ENCODE measurements around the gene CCDC183.
"Not testable (repeated sequence)": the region's sequence is repeated elsewhere in the genome, so short reads cannot be mapped to it uniquely, and the experiment has no call there.

The CCDC183 gene

GRCh38 chr9:136792321-136793085 lies 3.6 kb upstream of the CCDC183 start:
- no peak for TF ChIP-seq CTCF (IDR thresholded peaks at IDR 0.05; ENCODE audit: insufficient read depth, missing control alignments)
- FAIRE-seq = no peak
- DNase-seq (ENCODE audit: insufficient read length, low spot score) = no peak

DNA sequence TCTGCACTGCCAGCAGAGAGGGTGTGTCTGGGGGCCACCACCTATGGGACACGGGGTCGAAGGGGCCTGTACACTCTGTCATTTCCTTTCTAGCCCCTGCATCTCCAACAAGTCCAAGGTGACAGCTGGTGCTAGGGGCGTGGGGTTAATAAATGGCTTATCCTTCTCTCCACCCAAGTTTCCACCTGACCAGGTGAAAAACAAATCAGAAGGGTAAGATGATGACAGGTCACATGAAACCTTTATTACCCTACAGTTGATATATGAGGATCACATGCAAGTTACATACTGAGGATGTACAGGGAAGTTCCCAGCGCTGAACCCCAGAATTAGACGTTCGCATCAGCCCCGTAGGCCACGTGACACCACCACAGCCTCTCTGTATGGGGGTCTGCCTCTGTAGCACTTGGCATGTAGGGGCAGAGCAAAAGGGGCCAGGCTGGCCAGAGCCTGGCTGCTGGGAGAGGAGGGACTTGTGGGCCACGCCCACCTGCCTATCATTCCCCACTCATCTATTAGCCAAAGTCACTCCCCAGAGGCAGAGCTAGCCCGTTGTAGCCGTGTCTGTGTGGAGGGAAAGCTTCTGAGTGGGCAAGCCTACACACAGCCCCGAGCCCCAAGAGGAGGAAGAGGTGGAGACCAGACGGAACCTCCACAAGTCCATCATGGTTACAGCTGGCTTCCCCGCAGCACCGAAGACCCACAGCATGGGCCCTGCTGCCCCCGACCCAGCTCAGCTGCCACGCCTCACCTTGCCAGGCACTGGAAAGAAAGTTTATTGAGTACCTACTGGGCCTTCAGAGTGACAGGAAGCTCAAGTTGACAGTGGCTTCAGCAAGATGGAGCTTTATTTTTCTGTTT lies 2.8 kb upstream of the CCDC183 start:
- DNase-seq (ENCODE audit: insufficient read length, low spot score) (no peak), FAIRE-seq (no peak)
- TF ChIP-seq CTCF (IDR thresholded peaks at IDR 0.05; ENCODE audit: insufficient read depth, missing control alignments) = no peak

DNA sequence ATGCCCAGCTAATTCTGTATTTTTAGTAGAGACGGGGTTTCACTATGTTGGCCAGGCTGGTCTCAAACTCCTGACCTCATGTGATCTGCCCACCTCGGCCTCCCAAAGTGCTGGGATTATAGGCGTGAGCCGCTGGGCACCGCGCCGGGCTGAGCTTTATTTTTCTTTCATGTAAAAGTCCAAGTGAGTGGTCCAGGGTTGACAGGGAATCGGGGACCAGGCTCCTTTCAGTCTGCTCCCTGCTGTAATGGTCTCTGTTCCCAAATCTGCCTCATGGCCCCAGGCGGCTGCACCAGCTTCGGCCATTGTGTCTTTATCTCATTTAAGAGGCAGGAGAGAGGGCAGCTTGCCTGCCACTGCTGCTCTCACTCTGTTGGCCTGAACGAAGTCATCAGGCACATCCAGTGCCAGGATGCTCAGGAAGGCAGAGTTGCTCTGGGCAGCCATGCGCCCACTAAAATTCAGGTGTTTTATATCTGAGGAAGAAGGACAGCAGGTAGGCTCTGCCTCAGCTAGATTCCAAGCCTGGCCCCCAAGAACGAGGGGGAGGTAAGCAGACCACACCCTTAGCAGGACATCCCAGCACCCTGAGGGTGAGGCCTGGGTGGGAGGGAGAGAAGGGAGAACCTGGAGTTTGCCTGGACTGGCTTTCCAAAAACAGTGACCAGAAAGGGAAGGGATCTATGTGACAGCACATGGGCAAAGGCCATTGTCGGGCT lies 1.7 kb upstream of the CCDC183 start:
- DNase-seq (ENCODE audit: insufficient read length, low spot score) (no peak), FAIRE-seq (no peak)
- TF ChIP-seq CTCF (IDR thresholded peaks at IDR 0.05; ENCODE audit: insufficient read depth, missing control alignments) = no peak

DNA sequence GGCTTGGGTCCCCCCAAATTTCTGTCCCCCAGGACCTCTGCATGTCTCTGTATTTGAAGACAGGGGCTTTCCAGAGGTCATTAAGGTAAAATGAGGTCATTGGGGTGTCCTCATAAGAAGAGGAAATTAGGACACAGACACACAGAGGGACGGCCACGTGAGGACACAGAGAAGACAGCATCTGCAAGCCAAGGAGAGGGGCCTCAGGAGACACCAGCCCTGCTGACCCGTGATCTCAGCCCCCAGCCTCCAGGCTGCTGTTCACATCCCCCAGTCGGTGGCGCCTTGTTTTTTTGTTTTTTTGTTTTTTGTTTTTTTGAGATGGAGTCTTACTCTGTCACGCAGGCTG lies 1.2 kb upstream of the CCDC183 start:
- TF ChIP-seq CTCF (IDR thresholded peaks at IDR 0.05; ENCODE audit: insufficient read depth, missing control alignments) = no peak
- no peak for FAIRE-seq
- no peak for DNase-seq (ENCODE audit: insufficient read length, low spot score)

- FAIRE-seq; DNase-seq (ENCODE audit: insufficient read length, low spot score): not testable (repeated sequence)
Observed at GRCh38 chr9:136796775-136797347, 723 bp downstream of the CCDC183 start.

DNA sequence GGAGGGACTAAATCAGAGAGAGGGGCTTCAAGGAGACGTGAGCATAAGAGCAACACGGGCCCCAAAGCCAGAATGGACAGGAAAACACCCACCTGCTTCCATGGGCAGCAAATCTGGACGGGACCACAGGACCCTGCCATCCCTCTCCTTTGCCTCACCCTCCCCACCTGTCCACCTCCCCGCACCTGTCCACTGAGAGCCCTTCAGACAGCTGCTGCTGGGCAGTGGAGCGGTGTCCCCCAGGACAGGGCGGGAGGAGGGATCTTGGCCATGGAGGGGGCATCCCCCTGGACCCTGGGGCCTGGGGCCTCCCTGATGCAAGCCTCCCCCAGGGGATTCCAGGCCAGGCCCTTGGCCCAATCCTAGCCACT lies 2.6 kb downstream of the CCDC183 start:
- DNase-seq (ENCODE audit: insufficient read length, low spot score) = no peak
- no peak for FAIRE-seq
- no peak for TF ChIP-seq CTCF (IDR thresholded peaks at IDR 0.05; ENCODE audit: insufficient read depth, missing control alignments)

- DNase-seq (ENCODE audit: insufficient read length, low spot score) (no peak), FAIRE-seq (no peak)
- TF ChIP-seq CTCF (IDR thresholded peaks at IDR 0.05; ENCODE audit: insufficient read depth, missing control alignments) = no peak
Observed at GRCh38 chr9:136799079-136799853, 3.1 kb downstream of the CCDC183 start.
